ENCODE data around the gene OR2T34. TPM values are rescaled to one million over a fixed set of nuclear protein-coding genes. Genes with fewer than 3 reads are reported as not detected.

Gene OR2T34
- total and polyA plus RNA-seq, 2 donors = not detected

Small RNA genes within 50 kb of the gene (small RNA-seq; reads per million reads assigned to genes)
- gene RF00019 = not detected

Other genes with a start within 250 kb of the OR2T34 start
- gene OR14C36, start 226.0 kb downstream of the OR2T34 start, total RNA-seq = not detected
- not detected for gene OR14C36, start 226.0 kb downstream of the OR2T34 start, polyA plus RNA-seq
- gene OR2T4, start 213.1 kb downstream of the OR2T34 start, total RNA-seq = not detected
- not detected for gene OR2T4, start 213.1 kb downstream of the OR2T34 start, polyA plus RNA-seq
- gene OR2T6, start 199.0 kb downstream of the OR2T34 start, total RNA-seq = not detected
- not detected for gene OR2T6, start 199.0 kb downstream of the OR2T34 start, polyA plus RNA-seq
- not detected for gene OR2T1, start 171.7 kb downstream of the OR2T34 start, total RNA-seq
- gene OR2T1, start 171.7 kb downstream of the OR2T34 start, polyA plus RNA-seq = not detected
- gene OR2T2, start 129.1 kb downstream of the OR2T34 start, total RNA-seq = not detected
- gene OR2T2, start 129.1 kb downstream of the OR2T34 start, polyA plus RNA-seq = not detected
- not detected for gene OR2T3, start 101.4 kb downstream of the OR2T34 start, total RNA-seq
- not detected for gene OR2T3, start 101.4 kb downstream of the OR2T34 start, polyA plus RNA-seq
- not detected for gene OR2T5, start 86.2 kb downstream of the OR2T34 start, total RNA-seq
- not detected for gene OR2T5, start 86.2 kb downstream of the OR2T34 start, polyA plus RNA-seq
- not detected for gene OR2G6, start 66.7 kb downstream of the OR2T34 start, total RNA-seq
- gene OR2G6, start 66.7 kb downstream of the OR2T34 start, polyA plus RNA-seq = not detected
- gene OR2T29, start 12.0 kb downstream of the OR2T34 start, total RNA-seq = not detected
- gene OR2T29, start 12.0 kb downstream of the OR2T34 start, polyA plus RNA-seq = not detected
- gene OR2T10, start 22.9 kb upstream of the OR2T34 start, total RNA-seq = not detected
- not detected for gene OR2T10, start 22.9 kb upstream of the OR2T34 start, polyA plus RNA-seq
- not detected for gene OR2T11, start 60.3 kb upstream of the OR2T34 start, total RNA-seq
- not detected for gene OR2T11, start 60.3 kb upstream of the OR2T34 start, polyA plus RNA-seq
- gene OR2T35, start 70.5 kb upstream of the OR2T34 start, total RNA-seq = not detected
- not detected for gene OR2T35, start 70.5 kb upstream of the OR2T34 start, polyA plus RNA-seq
- not detected for gene OR2T27, start 80.8 kb upstream of the OR2T34 start, total RNA-seq
- gene OR2T27, start 80.8 kb upstream of the OR2T34 start, polyA plus RNA-seq = not detected
- not detected for gene OR14I1, start 128.0 kb upstream of the OR2T34 start, total RNA-seq
- not detected for gene OR14I1, start 128.0 kb upstream of the OR2T34 start, polyA plus RNA-seq
- gene LYPD8, start 181.0 kb upstream of the OR2T34 start, total RNA-seq = not detected
- not detected for gene LYPD8, start 181.0 kb upstream of the OR2T34 start, polyA plus RNA-seq